Measurements from ENCODE around the gene RIC3. TPM values are rescaled to one million over a fixed set of nuclear protein-coding genes. Genes with fewer than 3 reads are reported as not detected.

Gene RIC3
- total RNA-seq, 1 experiment from 2014 or later: not detected

DNA sequence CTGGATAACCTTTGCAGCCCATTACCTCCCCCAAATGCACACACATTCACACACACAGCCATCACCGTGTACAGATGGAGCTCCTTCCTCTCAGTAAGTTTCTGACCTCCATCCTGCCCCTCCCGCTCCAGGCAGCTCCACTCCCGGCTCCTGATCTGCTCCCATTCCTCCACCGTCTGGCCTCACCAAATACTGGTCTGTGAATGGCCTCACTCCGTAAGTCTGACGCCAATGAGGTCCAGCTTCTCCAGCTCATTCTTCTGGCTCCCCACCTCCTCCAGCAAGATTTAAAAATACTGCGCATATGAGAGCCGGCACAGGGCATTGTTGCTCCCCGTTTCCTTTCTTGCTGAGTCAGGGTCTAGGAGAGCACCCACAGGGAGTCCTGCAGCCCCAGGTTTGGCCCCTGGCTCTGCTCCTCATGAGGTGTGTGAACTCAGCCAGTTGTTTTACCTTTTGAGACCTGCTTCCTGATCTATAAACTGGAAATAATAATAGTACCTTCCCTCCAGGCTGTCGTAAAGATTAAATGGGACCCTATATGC, 101.8 kb downstream of the RIC3 start:
- H3K27ac ChIP-seq (ENCODE audit: low read depth, low read length, poor library complexity, severe bottlenecking): no peak overlapping the region
- BruUV-seq (replicated peaks): no TSS peak
- no peaks in the 10 kb centered on the region for H3K27me3 ChIP-seq (replicated peaks; ENCODE audit: insufficient read depth, low read depth, low read length, poor library complexity)
- H3K36me3 ChIP-seq (ENCODE audit: insufficient read depth, low read length, poor library complexity, severe bottlenecking): no peaks in the 10 kb centered on the region
- ChIA-PET POLR2A (ENCODE audit: low non-redundant PET) (no interaction called here), CTCF (no interaction called here)
- TF ChIP-seq EZH2 (IDR thresholded peaks at IDR 0.05; ENCODE audit: borderline replicate concordance, low read depth, low read length, poor library complexity, severe bottlenecking): no peak
- TF ChIP-seq, protein P1, sequence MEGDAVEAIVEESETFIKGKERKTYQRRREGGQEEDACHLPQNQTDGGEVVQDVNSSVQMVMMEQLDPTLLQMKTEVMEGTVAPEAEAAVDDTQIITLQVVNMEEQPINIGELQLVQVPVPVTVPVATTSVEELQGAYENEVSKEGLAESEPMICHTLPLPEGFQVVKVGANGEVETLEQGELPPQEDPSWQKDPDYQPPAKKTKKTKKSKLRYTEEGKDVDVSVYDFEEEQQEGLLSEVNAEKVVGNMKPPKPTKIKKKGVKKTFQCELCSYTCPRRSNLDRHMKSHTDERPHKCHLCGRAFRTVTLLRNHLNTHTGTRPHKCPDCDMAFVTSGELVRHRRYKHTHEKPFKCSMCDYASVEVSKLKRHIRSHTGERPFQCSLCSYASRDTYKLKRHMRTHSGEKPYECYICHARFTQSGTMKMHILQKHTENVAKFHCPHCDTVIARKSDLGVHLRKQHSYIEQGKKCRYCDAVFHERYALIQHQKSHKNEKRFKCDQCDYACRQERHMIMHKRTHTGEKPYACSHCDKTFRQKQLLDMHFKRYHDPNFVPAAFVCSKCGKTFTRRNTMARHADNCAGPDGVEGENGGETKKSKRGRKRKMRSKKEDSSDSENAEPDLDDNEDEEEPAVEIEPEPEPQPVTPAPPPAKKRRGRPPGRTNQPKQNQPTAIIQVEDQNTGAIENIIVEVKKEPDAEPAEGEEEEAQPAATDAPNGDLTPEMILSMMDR (conservative IDR thresholded peaks at IDR 0.05; ENCODE audit: low read depth, low read length): no peak
- intact Hi-C loops (cut with micrococcal nuclease; ENCODE audit: unreplicated experiment): no loop called here
- no peaks in the 10 kb centered on the region for H3K9me3 ChIP-seq (ENCODE audit: low read depth, low read length, poor library complexity, severe bottlenecking)
- no peak overlapping the region for H3K4me3 ChIP-seq (ENCODE audit: low read depth, low read length, poor library complexity, severe bottlenecking)
- no peak for DNase-seq (ENCODE audit: low spot score)
- peaks cover 6% of the 10 kb centered on the region for H3K4me1 ChIP-seq (ENCODE audit: insufficient read depth, low read length, poor library complexity, severe bottlenecking)

GRCh38 chr11:8066036-8066910, 102.6 kb downstream of the RIC3 start:
- Histone ChIP-seq H3K27me3 (replicated peaks; ENCODE audit: insufficient read depth, low read depth, low read length, poor library complexity) (no peaks in the 10 kb centered on the region), H3K9me3 (ENCODE audit: low read depth, low read length, poor library complexity, severe bottlenecking) (no peaks in the 10 kb centered on the region), H3K4me3 (ENCODE audit: low read depth, low read length, poor library complexity, severe bottlenecking) (no peak overlapping the region), H3K4me1 (ENCODE audit: insufficient read depth, low read length, poor library complexity, severe bottlenecking) (peaks cover 6% of the 10 kb centered on the region), H3K36me3 (ENCODE audit: insufficient read depth, low read length, poor library complexity, severe bottlenecking) (no peaks in the 10 kb centered on the region), H3K27ac (ENCODE audit: low read depth, low read length, poor library complexity, severe bottlenecking) (no peak overlapping the region)
- TF ChIP-seq, protein P1 (conservative IDR thresholded peaks at IDR 0.05; ENCODE audit: low read depth, low read length): no peak
- no peak for TF ChIP-seq EZH2 (IDR thresholded peaks at IDR 0.05; ENCODE audit: borderline replicate concordance, low read depth, low read length, poor library complexity, severe bottlenecking)
- CTCF ChIA-PET: no interaction called here
- POLR2A ChIA-PET (ENCODE audit: low non-redundant PET): no interaction called here
- intact Hi-C loops (cut with micrococcal nuclease; ENCODE audit: unreplicated experiment): no loop called here
- DNase-seq (ENCODE audit: low spot score): no peak
- no TSS peak for BruUV-seq (replicated peaks)

DNA sequence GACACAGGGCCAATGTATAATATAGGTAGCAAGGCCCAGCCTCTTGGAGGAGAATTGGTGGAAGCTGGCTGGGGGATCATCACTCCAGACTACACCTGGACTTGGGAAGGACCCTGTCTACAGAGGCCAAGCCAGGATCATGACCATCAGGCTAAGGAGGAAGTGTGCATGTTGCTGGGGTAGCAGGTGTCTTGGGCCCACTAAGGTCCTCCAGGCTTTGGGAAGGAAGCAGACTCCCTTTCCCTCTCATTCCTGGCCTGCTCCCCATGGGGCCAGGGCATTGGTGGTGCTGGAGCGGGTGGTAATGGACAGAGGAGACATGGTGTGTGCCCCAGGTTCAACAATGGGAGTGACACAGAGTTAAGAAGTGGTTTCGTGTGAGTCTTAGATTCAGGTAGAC, 103.8 kb downstream of the RIC3 start:
- Histone ChIP-seq H3K4me3 (ENCODE audit: low read depth, low read length, poor library complexity, severe bottlenecking) (no peak overlapping the region), H3K9me3 (ENCODE audit: low read depth, low read length, poor library complexity, severe bottlenecking) (no peaks in the 10 kb centered on the region), H3K36me3 (ENCODE audit: insufficient read depth, low read length, poor library complexity, severe bottlenecking) (no peaks in the 10 kb centered on the region), H3K27me3 (replicated peaks; ENCODE audit: insufficient read depth, low read depth, low read length, poor library complexity) (no peaks in the 10 kb centered on the region), H3K4me1 (ENCODE audit: insufficient read depth, low read length, poor library complexity, severe bottlenecking) (peaks cover 6% of the 10 kb centered on the region), H3K27ac (ENCODE audit: low read depth, low read length, poor library complexity, severe bottlenecking) (no peak overlapping the region)
- DNase-seq (ENCODE audit: low spot score): no peak
- intact Hi-C loops (cut with micrococcal nuclease; ENCODE audit: unreplicated experiment): no loop called here
- TF ChIP-seq EZH2 (IDR thresholded peaks at IDR 0.05; ENCODE audit: borderline replicate concordance, low read depth, low read length, poor library complexity, severe bottlenecking): no peak
- TF ChIP-seq, protein P1 (conservative IDR thresholded peaks at IDR 0.05; ENCODE audit: low read depth, low read length): no peak
- BruUV-seq (replicated peaks): no TSS peak
- ChIA-PET CTCF (no interaction called here), POLR2A (ENCODE audit: low non-redundant PET) (no interaction called here)
